ENCODE results near the gene SAFB2. TPM values are rescaled to one million over a fixed set of nuclear protein-coding genes. Genes with fewer than 3 reads are reported as not detected.

SAFB2 gene
- total and polyA plus RNA-seq, 10 of the 15 experiments (the other 5 are each of a cell fraction or from before 2014, with no cell fraction given) = 4.5 to 89.2 (median 42.9) TPM

DNA sequence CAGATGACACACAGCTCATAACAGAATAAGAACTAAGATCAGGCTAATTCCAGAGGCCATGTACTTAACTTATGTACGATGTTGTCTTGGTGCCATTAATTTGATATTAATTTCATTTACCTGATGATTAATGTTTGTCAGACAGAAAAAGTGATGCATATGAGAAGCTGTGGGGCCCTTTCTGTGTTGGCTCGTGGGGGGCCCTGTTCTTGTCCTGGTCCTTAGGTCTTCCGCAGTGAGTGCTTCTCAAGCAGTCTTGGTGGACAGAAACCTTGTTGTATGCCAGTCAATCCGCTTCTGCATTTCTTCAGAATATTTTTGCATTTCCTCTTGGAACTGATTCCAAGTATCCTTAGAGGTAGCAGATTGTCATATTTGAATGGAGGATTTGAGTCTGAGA is 20.5 kb upstream of the SAFB2 start:
- no peak overlapping the region for H2AFZ ChIP-seq (ENCODE audit: control insufficient read depth, low read depth, low read length)
- 75% methylated on average over 4 of the region's 4 CpGs for WGBS (ENCODE audit: insufficient coverage, insufficient replicate concordance, low lambda C conversion rate, missing lambda C conversion rate)
- TF ChIP-seq JUND (IDR thresholded peaks at IDR 0.05; ENCODE audit: low read depth, low read length) (no peak), MEF2A (IDR thresholded peaks at IDR 0.05; ENCODE audit: insufficient read depth, low read depth, low read length) (no peak), NFYB (IDR thresholded peaks at IDR 0.05; ENCODE audit: insufficient read depth, low read depth, low read length) (no peak), HCFC1 (IDR thresholded peaks at IDR 0.05; ENCODE audit: low read length) (no peak), NR2C2 (IDR thresholded peaks at IDR 0.05; ENCODE audit: borderline replicate concordance, control insufficient read depth, insufficient read length, low read depth) (no peak), ZNF24 (IDR thresholded peaks at IDR 0.05) (no peak), KAT2A (conservative IDR thresholded peaks at IDR 0.05; ENCODE audit: control insufficient read depth, low read depth, low read length) (no peak), EED (IDR thresholded peaks at IDR 0.05; ENCODE audit: low read depth) (no peak), ZSCAN29 (IDR thresholded peaks at IDR 0.05) (no peak), ZNF207 (IDR thresholded peaks at IDR 0.05; ENCODE audit: borderline replicate concordance) (no peak), NFYA (IDR thresholded peaks at IDR 0.05; ENCODE audit: borderline replicate concordance, low read depth, low read length) (no peak), CHD4 (IDR thresholded peaks at IDR 0.05) (no peak)
- TF ChIP-seq, protein P1, sequence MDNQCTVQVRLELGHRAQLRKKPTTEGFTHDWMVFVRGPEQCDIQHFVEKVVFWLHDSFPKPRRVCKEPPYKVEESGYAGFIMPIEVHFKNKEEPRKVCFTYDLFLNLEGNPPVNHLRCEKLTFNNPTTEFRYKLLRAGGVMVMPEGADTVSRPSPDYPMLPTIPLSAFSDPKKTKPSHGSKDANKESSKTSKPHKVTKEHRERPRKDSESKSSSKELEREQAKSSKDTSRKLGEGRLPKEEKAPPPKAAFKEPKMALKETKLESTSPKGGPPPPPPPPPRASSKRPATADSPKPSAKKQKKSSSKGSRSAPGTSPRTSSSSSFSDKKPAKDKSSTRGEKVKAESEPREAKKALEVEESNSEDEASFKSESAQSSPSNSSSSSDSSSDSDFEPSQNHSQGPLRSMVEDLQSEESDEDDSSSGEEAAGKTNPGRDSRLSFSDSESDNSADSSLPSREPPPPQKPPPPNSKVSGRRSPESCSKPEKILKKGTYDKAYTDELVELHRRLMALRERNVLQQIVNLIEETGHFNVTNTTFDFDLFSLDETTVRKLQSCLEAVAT (IDR thresholded peaks at IDR 0.05) = no peak
- TF ChIP-seq, protein P2, sequence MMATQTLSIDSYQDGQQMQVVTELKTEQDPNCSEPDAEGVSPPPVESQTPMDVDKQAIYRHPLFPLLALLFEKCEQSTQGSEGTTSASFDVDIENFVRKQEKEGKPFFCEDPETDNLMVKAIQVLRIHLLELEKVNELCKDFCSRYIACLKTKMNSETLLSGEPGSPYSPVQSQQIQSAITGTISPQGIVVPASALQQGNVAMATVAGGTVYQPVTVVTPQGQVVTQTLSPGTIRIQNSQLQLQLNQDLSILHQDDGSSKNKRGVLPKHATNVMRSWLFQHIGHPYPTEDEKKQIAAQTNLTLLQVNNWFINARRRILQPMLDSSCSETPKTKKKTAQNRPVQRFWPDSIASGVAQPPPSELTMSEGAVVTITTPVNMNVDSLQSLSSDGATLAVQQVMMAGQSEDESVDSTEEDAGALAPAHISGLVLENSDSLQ (IDR thresholded peaks at IDR 0.05) = no peak
- no peak for DNase-seq (ENCODE audit: low read depth, low spot score)
- H3K4me2 ChIP-seq (ENCODE audit: control insufficient read depth, insufficient read depth) = no peak overlapping the region
- H3K27me3 ChIP-seq (replicated peaks in 1 of 2; ENCODE audit: control insufficient read depth in 2 of 2, insufficient read depth in 2 of 2, low read length in 1 of 2) = no peaks in the 10 kb centered on the region
- ChIA-PET POLR2A (no interaction called here), RAD21 (ENCODE audit: unreplicated experiment) (no interaction called here), CTCF (interaction anchor here (0.7 kb wide), 1 partner anchor 44 kb away, joined by 3 read pairs; no protein-coding TSS in a partner anchor), SMC1A (ENCODE audit: uncharacterized antibody, unreplicated experiment) (interaction anchor here (0.6 kb wide), 1 partner anchor 550 kb away, joined by 3 read pairs; no protein-coding TSS in a partner anchor)
- no peak overlapping the region for H3K4me3 ChIP-seq
- H3K9ac ChIP-seq (ENCODE audit: control insufficient read depth, insufficient read depth, low read length) = no peak overlapping the region
- peaks cover 28% of the 10 kb centered on the region for H3K79me2 ChIP-seq (ENCODE audit: control insufficient read depth, insufficient read depth, low read length)
- in situ Hi-C loops (cut with MboI) (no loop called here), intact Hi-C loops (cut with micrococcal nuclease; ENCODE audit: unreplicated experiment) (no loop called here)
- peaks cover 13% of the 10 kb centered on the region for H4K20me1 ChIP-seq (ENCODE audit: control insufficient read depth, insufficient read depth)
- H3K9me3 ChIP-seq (replicated peaks; ENCODE audit: control insufficient read depth, insufficient read depth, low read length) = no peaks in the 10 kb centered on the region
- ATAC-seq = no peak
- peaks cover 39 to 57% of the 10 kb centered on the region in 2 experiments for H3K36me3 ChIP-seq (ENCODE audit: control insufficient read depth in 2 of 2, insufficient read depth in 2 of 2, low read length in 1 of 2)
- FAIRE-seq = no peak
- BruUV-seq (replicated peaks) = no TSS peak
- no peak overlapping the region for H3K27ac ChIP-seq (ENCODE audit: control insufficient read depth, insufficient read depth)
- H3K4me1 ChIP-seq (ENCODE audit: control insufficient read depth, insufficient read depth, low read length) = no peaks in the 10 kb centered on the region
